ENCODE results near the gene STIL.

The STIL gene

DNA sequence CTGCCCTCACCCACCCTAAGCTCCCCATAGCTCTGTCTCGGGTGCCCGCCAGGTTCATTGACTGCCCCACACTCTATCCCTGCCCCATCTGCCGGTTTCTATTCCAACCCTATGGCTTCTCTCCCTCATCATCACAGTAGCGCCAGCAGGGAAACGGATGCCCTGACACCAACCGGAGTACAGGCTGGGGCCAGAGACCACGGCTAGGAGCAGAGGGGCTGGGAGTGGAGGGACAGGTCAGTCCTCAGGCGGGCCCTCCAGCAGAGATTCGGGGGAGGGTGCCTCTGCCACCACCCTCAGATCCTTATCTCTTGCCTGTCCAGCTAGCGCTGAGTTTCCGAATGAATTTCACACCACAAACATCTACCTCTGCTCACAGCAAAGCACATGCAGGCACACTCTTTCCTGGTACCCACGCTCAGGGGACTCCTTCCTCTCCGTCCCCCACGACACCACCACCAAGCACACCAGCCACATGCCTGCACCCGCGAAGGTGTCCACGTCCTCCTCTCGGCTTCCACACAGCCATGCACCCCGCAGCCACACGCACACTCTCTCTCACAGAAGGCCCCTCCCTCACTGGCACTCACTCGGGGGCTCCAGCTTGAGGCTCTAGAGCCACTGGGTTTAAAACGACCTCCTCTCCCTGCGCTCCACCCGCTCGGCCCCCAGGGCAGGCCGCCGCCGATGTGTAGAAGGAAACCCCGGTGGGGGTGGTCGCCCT, 89.1 kb downstream of the STIL start:
- DNase-seq (ENCODE audit: low read depth), result no peak
- TF ChIP-seq CTCF (conservative IDR thresholded peaks at IDR 0.05; ENCODE audit: low read depth, low read length), result no peak
- no peak overlapping the region for H3K4me3 ChIP-seq (ENCODE audit: low read length)

GRCh38 chr1:47223921-47224675, 89.8 kb downstream of the STIL start:
- DNase-seq (ENCODE audit: low read depth), result no peak
- TF ChIP-seq CTCF (conservative IDR thresholded peaks at IDR 0.05; ENCODE audit: low read depth, low read length), result no peak
- no peak overlapping the region for H3K4me3 ChIP-seq (ENCODE audit: low read length)

DNA sequence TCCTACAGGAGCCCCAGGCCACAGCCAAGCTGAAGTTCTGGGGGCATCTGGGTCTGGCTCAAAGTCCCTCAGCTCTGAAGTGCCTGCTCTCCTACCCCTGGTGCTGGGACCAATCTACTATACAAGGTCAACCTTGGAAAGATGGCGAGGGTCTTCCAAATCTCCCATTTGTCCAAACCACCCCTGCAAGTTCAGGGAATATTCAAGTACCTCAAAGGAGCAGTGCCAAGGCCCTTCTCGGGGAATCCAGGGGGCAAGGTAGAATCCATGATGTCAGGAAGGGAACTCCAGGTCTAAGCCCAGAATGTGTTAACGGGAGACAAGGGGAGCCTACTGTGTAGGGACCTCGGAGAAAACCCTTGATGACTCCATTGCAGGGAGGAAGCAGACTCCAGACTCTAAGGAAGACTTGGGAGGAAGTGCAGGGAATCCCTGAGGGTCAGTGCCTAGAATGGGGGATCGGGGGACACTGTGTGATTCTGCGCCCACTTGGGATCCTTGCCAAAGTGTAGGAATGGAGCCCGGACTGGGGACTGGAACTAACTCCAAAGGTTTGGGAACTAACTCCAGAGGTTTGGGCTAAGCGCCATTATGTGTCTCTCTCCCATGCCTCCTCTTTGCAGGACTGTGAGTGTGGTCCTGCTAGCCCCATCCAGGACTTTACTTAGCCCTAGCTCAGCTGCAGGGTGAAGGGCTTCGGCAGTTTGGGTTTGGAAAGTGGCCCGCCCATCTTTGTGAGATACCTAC, 90.6 kb downstream of the STIL start:
- DNase-seq (ENCODE audit: low read depth), result no peak
- TF ChIP-seq CTCF (conservative IDR thresholded peaks at IDR 0.05; ENCODE audit: low read depth, low read length), result no peak
- H3K4me3 ChIP-seq (ENCODE audit: low read length), result no peak overlapping the region

GRCh38 chr1:47222476-47222875, 91.5 kb downstream of the STIL start:
- H3K4me3 ChIP-seq (ENCODE audit: low read length), result no peak overlapping the region
- no peak for TF ChIP-seq CTCF (conservative IDR thresholded peaks at IDR 0.05; ENCODE audit: low read depth, low read length)
- no peak for DNase-seq (ENCODE audit: low read depth)

GRCh38 chr1:47219590-47220220, 94.2 kb downstream of the STIL start:
- TF ChIP-seq CTCF (conservative IDR thresholded peaks at IDR 0.05; ENCODE audit: low read depth, low read length), result no peak
- H3K4me3 ChIP-seq (ENCODE audit: low read length), result no peak overlapping the region
- DNase-seq (ENCODE audit: low read depth), result no peak

DNA sequence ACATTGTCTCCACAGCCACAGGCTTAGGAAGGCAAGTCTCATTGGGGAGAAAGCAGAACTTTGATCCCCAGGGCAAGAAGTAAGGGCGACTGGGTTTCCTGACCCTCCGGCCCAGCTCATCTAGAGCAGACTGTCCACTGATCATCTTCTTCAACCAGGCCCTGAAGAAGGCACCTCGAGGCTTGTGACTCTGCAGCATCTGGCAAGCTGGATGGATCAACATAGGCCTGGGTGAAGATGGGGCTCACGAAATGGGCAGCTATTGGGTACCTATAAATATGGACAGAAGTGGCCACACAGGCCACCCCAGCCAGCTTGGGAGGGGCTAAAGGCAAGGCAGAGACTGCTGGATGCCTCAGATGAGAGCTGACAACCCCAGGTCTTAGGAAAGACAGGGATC, 94.9 kb downstream of the STIL start:
- no peak for DNase-seq (ENCODE audit: low read depth)
- TF ChIP-seq CTCF (conservative IDR thresholded peaks at IDR 0.05; ENCODE audit: low read depth, low read length), result no peak

More for the DNA sequence above, 94.9 kb downstream of the STIL start:
- no peak overlapping the region for H3K4me3 ChIP-seq (ENCODE audit: low read length)

Measured in retinal pigment epithelial cell (primary cell).